NCI-H2029 treated with DMSO at 0.1 percent for 48 hours (cell line): ENCODE data around the gene VPS37B.
A peak's percentile ranks its signal among the peaks of the same experiment; 100 is the strongest.

Experiments
- DNase-seq: peaks from one replicate; lab custom pipeline; 2025; lab: John Stamatoyannopoulos, UW

VPS37B gene

GRCh38 chr12:122838841-122839240 is 57.1 kb downstream of the VPS37B start:
- no peak for DNase-seq

- DNase-seq = no peak
These were observed 58.3 kb downstream of the VPS37B start for GRCh38 chr12:122837306-122838265.

- DNase-seq = no peak
These were observed 59.6 kb downstream of the VPS37B start for GRCh38 chr12:122836027-122836921.

GRCh38 chr12:122835750-122836026 is 60.2 kb downstream of the VPS37B start:
- no peak for DNase-seq

GRCh38 chr12:122834921-122835749 is 60.8 kb downstream of the VPS37B start, which contains the start of gene HIP1R:
HIP1R (plus strand) TSS chr12:122835457; CDS start chr12:122835551, 94 bp downstream.
- no peak for DNase-seq

- peak; percentile 42 for DNase-seq
These were observed 61.6 kb downstream of the VPS37B start for GRCh38 chr12:122834104-122834920.

- DNase-seq = no peak
These were observed 65.3 kb downstream of the VPS37B start for GRCh38 chr12:122830517-122831214.

GRCh38 chr12:122827258-122827657 is 68.7 kb downstream of the VPS37B start:
- DNase-seq = no peak

- DNase-seq = no peak
These were observed 69.9 kb downstream of the VPS37B start for GRCh38 chr12:122825773-122826724.

GRCh38 chr12:122823429-122823828 is 72.5 kb downstream of the VPS37B start:
- no peak for DNase-seq

- DNase-seq = no peak
These were observed 75.1 kb downstream of the VPS37B start for GRCh38 chr12:122820838-122821271.

- DNase-seq = no peak
These were observed 75.8 kb downstream of the VPS37B start for GRCh38 chr12:122820138-122820537.

- no peak for DNase-seq
These were observed 76.6 kb downstream of the VPS37B start for GRCh38 chr12:122819209-122819785.
